DND-41 (cell line): ENCODE results near the gene LYRM1.

Source experiments
- ATAC-seq: fragments of 200-7000 bp; cut with Tn5 transposase; 3 replicates; pipeline ENCODE4 v1.9.1; 2021; ENCODE audit warnings: low read depth; ENCODE audit not compliant: insufficient read depth
- DNase-seq: peaks from one replicate; pipeline ENCODE4 v3.0.0-alpha.2; 2020
- H2AFZ ChIP-seq: 2 replicates; pipeline ENCODE4 v1.6.0; 2012; ENCODE audit warnings: low read depth, low read length
- H3K27ac ChIP-seq: 2 replicates; pipeline ENCODE4 v1.5.1; 2012; ENCODE audit warnings: low read length, inconsistent platforms
- H3K27me3 ChIP-seq: fragments of 200-600 bp; sonication (generic); 2 replicates; pipeline ENCODE4 v1.6.0; 2012; ENCODE audit warnings: low read length, mild to moderate bottlenecking, inconsistent platforms; ENCODE audit not compliant: insufficient read depth, poor library complexity
- H3K36me3 ChIP-seq: 2 replicates; pipeline ENCODE4 v1.5.1; 2012; ENCODE audit warnings: low read length, inconsistent platforms; ENCODE audit not compliant: insufficient read depth
- H3K4me1 ChIP-seq: 2 replicates; pipeline ENCODE4 v1.5.1; 2012; ENCODE audit warnings: mild to moderate bottlenecking, low read length; ENCODE audit not compliant: insufficient read depth
- H3K4me2 ChIP-seq: 2 replicates; pipeline ENCODE4 v1.6.0; 2012; ENCODE audit warnings: mild to moderate bottlenecking, moderate library complexity, low read length, inconsistent platforms; ENCODE audit not compliant: insufficient read depth
- H3K4me3 ChIP-seq, 2 experiments: fragments of 200-600 bp in 1 of 2; shearing (Covaris generic) in 1 of 2; 2 replicates each; pipeline ENCODE4 v1.5.1; 2012 to 2016; ENCODE audit warnings: inconsistent platforms in 2 of 2, low read length in 2 of 2, mild to moderate bottlenecking in 2 of 2, low read depth in 1 of 2, moderate library complexity in 1 of 2
- H3K79me2 ChIP-seq: 2 replicates; pipeline ENCODE4 v1.6.0; 2012; ENCODE audit warnings: low read length, inconsistent platforms; ENCODE audit not compliant: insufficient read depth
- H3K9ac ChIP-seq: 2 replicates; pipeline ENCODE4 v1.6.0; 2012; ENCODE audit warnings: low read depth, mild to moderate bottlenecking, inconsistent platforms, low read length, moderate library complexity
- H3K9me3 ChIP-seq: 2 replicates; pipeline ENCODE4 v1.5.1; 2012; ENCODE audit warnings: low read length, moderate library complexity, mild to moderate bottlenecking, inconsistent platforms; ENCODE audit not compliant: insufficient read depth, severe bottlenecking
- H4K20me1 ChIP-seq: 2 replicates; pipeline ENCODE4 v1.6.0; 2012; ENCODE audit warnings: low read length; ENCODE audit not compliant: insufficient read depth
- CTCF ChIP-seq: IDR thresholded peaks from 2 replicates; pipeline ENCODE4 v1.5.1; 2012; ENCODE audit warnings: borderline replicate concordance, low read length, moderate library complexity, mild to moderate bottlenecking; ENCODE audit not compliant: poor library complexity, severe bottlenecking; ENCODE audit errors: extremely low read depth
- EZH2 ChIP-seq: IDR thresholded peaks from 3 replicates; pipeline ENCODE4 v1.6.1; 2012; ENCODE audit warnings: borderline replicate concordance, low read depth, mild to moderate bottlenecking, moderate library complexity, low read length, inconsistent platforms; ENCODE audit not compliant: severe bottlenecking

The LYRM1 gene

GRCh38 chr16:20866801-20867200 lies 33.8 kb upstream of the LYRM1 start:
- Histone ChIP-seq H3K36me3 (peaks cover 6% of the 10 kb centered on the region), H2AFZ (no peak overlapping the region), H3K4me1 (no peaks in the 10 kb centered on the region), H3K27ac (no peak overlapping the region), H3K4me3 (no peak overlapping the region), H3K9me3 (no peaks in the 10 kb centered on the region), H3K27me3 (no peaks in the 10 kb centered on the region), H3K9ac (no peak overlapping the region), H3K4me2 (no peak overlapping the region), H3K79me2 (no peaks in the 10 kb centered on the region), H4K20me1 (peaks cover 23% of the 10 kb centered on the region)
- TF ChIP-seq EZH2 = no peak
- DNase-seq (no peak), ATAC-seq (no peak)

GRCh38 chr16:20867585-20867984 lies 33.0 kb upstream of the LYRM1 start:
- H4K20me1 ChIP-seq = peaks cover 17% of the 10 kb centered on the region
- H3K36me3 ChIP-seq = no peaks in the 10 kb centered on the region
- no peak overlapping the region for H3K4me2 ChIP-seq
- ATAC-seq = no peak
- no peaks in the 10 kb centered on the region for H3K79me2 ChIP-seq
- no peak overlapping the region for H3K27ac ChIP-seq
- no peak overlapping the region for H3K9ac ChIP-seq
- H3K9me3 ChIP-seq = no peaks in the 10 kb centered on the region
- H3K4me3 ChIP-seq = no peak overlapping the region
- no peaks in the 10 kb centered on the region for H3K4me1 ChIP-seq
- H3K27me3 ChIP-seq = no peaks in the 10 kb centered on the region
- no peak for TF ChIP-seq CTCF
- TF ChIP-seq EZH2 = no peak
- no peak for DNase-seq
- H2AFZ ChIP-seq = no peak overlapping the region

GRCh38 chr16:20868890-20869289 lies 31.7 kb upstream of the LYRM1 start:
- H2AFZ ChIP-seq = no peak overlapping the region
- peaks cover 22% of the 10 kb centered on the region for H4K20me1 ChIP-seq
- TF ChIP-seq EZH2 (no peak), CTCF (no peak)
- ATAC-seq (no peak), DNase-seq (no peak)
- H3K36me3 ChIP-seq = no peaks in the 10 kb centered on the region
- H3K9ac ChIP-seq = no peak overlapping the region
- no peaks in the 10 kb centered on the region for H3K9me3 ChIP-seq
- no peak overlapping the region for H3K4me2 ChIP-seq
- H3K4me1 ChIP-seq = no peaks in the 10 kb centered on the region
- H3K27ac ChIP-seq = no peak overlapping the region
- H3K79me2 ChIP-seq = no peaks in the 10 kb centered on the region; the same call in 1 of the 2 replicates
- H3K27me3 ChIP-seq = no peaks in the 10 kb centered on the region
- no peak overlapping the region for H3K4me3 ChIP-seq

GRCh38 chr16:20870122-20870820 lies 30.3 kb upstream of the LYRM1 start:
- TF ChIP-seq CTCF (no peak), EZH2 (no peak)
- H3K4me2 ChIP-seq = no peak overlapping the region
- H4K20me1 ChIP-seq = peaks cover 22% of the 10 kb centered on the region
- H3K36me3 ChIP-seq = no peaks in the 10 kb centered on the region
- no peak for DNase-seq
- H3K27ac ChIP-seq = no peak overlapping the region
- H3K27me3 ChIP-seq = no peaks in the 10 kb centered on the region
- no peak for ATAC-seq
- H3K9me3 ChIP-seq = no peaks in the 10 kb centered on the region
- no peaks in the 10 kb centered on the region; the same call in 1 of the 2 replicates for H3K79me2 ChIP-seq
- no peak overlapping the region for H3K4me3 ChIP-seq
- 0 out of 2 replicates have a peak, but pooled peaks cover 3% of the 10 kb centered on the region for H3K4me1 ChIP-seq
- no peak overlapping the region for H2AFZ ChIP-seq
- no peak overlapping the region for H3K9ac ChIP-seq
